NK-92 treated with Interleukin-12 subunit alpha and Interleukin-12 subunit beta, amount 100 ng/mL, for 24 hours (cell line): ENCODE data around the gene RRAGD.

Experiments used
- DNase-seq: peaks from one replicate; lab custom pipeline; 2025; lab: John Stamatoyannopoulos, UW

Gene RRAGD

GRCh38 chr6:89339565-89339964, 72.5 kb downstream of the RRAGD start:
- no peak for DNase-seq

- no peak for DNase-seq
Measured at GRCh38 chr6:89335164-89335563, 76.9 kb downstream of the RRAGD start.

GRCh38 chr6:89330910-89331309, 81.2 kb downstream of the RRAGD start:
- DNase-seq = no peak

GRCh38 chr6:89328976-89329375, 83.1 kb downstream of the RRAGD start:
- no peak for DNase-seq

GRCh38 chr6:89324304-89324703, 87.8 kb downstream of the RRAGD start:
- DNase-seq = no peak

- DNase-seq = no peak
Measured at GRCh38 chr6:89323511-89323971, 88.5 kb downstream of the RRAGD start.

- no peak for DNase-seq
Measured at GRCh38 chr6:89321131-89321970, 90.7 kb downstream of the RRAGD start.

GRCh38 chr6:89320012-89320559, 92.0 kb downstream of the RRAGD start:
- DNase-seq = no peak

- DNase-seq = no peak
Measured at GRCh38 chr6:89317067-89317466, 95.0 kb downstream of the RRAGD start.

- no peak for DNase-seq
Measured at GRCh38 chr6:89315249-89315885, 96.7 kb downstream of the RRAGD start, which contains the start of gene GABRR2. GABRR2 (minus strand) TSS chr6:89315299; CDS start chr6:89315165, 134 bp downstream.

GRCh38 chr6:89314692-89315091, 97.4 kb downstream of the RRAGD start:
- no peak for DNase-seq
